GM23338 (cell line): Measurements from ENCODE around the gene CACTIN.

Experiments
- CREB1 ChIP-seq: fragments of 250-450 bp; sonication (Bioruptor Pico); IDR thresholded peaks from 2 replicates; pipeline ENCODE4 v1.5.0; 2020; ENCODE audit warnings: low read depth, mild to moderate bottlenecking, moderate library complexity
- EZH2 ChIP-seq: fragments of 200-600 bp; sonication (generic); IDR thresholded peaks from one replicate; pipeline ENCODE4 v1.8.0; 2017; ENCODE audit warnings: antibody characterized with exemption, mild to moderate bottlenecking, low read depth; ENCODE audit not compliant: unreplicated experiment
- EZH2phosphoT487 ChIP-seq: fragments of 200-600 bp; sonication (generic); IDR thresholded peaks from one replicate; pipeline ENCODE4 v1.8.1; 2018; ENCODE audit warnings: antibody characterized with exemption; ENCODE audit not compliant: unreplicated experiment
- JUNB ChIP-seq: IDR thresholded peaks from one replicate; pipeline ENCODE4 v1.6.1; 2016; ENCODE audit warnings: antibody characterized with exemption; ENCODE audit not compliant: unreplicated experiment
- NANOG ChIP-seq: IDR thresholded peaks from 2 replicates; pipeline ENCODE4 v1.6.1; 2016; ENCODE audit warnings: antibody characterized with exemption, borderline replicate concordance
- POLR2AphosphoS5 ChIP-seq: IDR thresholded peaks from 2 replicates; pipeline ENCODE4 v1.6.1; 2016; ENCODE audit warnings: antibody characterized with exemption, low read depth
- STAT1 ChIP-seq: IDR thresholded peaks from one replicate; pipeline ENCODE4 v1.6.1; 2016; ENCODE audit warnings: antibody characterized with exemption; ENCODE audit not compliant: unreplicated experiment
- ZNF114 ChIP-seq: fragments of 250-450 bp; sonication (Bioruptor Pico); IDR thresholded peaks from 2 replicates; pipeline ENCODE4 v1.5.0; 2020; ENCODE audit warnings: mild to moderate bottlenecking, moderate library complexity
- ZNF331 ChIP-seq: fragments of 250-450 bp; sonication (Bioruptor Pico); IDR thresholded peaks from 2 replicates; pipeline ENCODE4 v1.5.0; 2020; ENCODE audit warnings: low read depth, mild to moderate bottlenecking, moderate library complexity
- TF ChIP-seq, protein P1 (sequence below), 2 experiments: fragments of 200-600 bp in 1 of 2; sonication (generic) in 1 of 2; conservative IDR thresholded peaks; 2 replicates each; pipeline versions ENCODE4 v1.5.1 to v1.6.1; 2016 to 2017; ENCODE audit warnings: antibody characterized with exemption in 2 of 2, low read depth in 2 of 2, mild to moderate bottlenecking in 2 of 2, moderate library complexity in 1 of 2
- TF ChIP-seq, protein P2 (sequence below): IDR thresholded peaks from one replicate; pipeline ENCODE4 v1.6.1; 2018; ENCODE audit warnings: antibody characterized with exemption; ENCODE audit not compliant: unreplicated experiment
- TF ChIP-seq, protein P3 (sequence below): IDR thresholded peaks from 2 replicates; pipeline ENCODE4 v1.6.1; 2016; ENCODE audit warnings: antibody characterized with exemption

DNA sequence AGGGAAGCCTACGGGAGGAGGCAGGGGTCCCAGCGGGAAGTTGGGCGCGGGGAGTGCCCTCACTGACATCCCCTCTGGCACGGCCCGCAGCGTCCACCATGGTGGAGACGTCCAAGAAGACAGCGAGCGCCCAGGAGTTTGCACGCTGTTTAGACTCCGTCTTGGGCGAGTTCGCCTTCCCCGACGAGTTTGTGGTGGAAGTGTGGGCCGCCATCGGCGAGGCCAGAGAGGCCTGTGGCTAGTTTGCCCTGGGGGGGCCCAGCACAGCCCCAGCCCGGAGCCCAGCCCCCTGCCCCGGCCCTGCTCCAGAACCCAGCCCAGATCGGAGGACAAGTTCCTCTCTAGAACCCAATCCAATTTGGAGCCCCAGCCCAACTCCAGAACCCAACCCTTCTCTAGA, 36.6 kb downstream of the CACTIN start:
- TF ChIP-seq, protein P1, sequence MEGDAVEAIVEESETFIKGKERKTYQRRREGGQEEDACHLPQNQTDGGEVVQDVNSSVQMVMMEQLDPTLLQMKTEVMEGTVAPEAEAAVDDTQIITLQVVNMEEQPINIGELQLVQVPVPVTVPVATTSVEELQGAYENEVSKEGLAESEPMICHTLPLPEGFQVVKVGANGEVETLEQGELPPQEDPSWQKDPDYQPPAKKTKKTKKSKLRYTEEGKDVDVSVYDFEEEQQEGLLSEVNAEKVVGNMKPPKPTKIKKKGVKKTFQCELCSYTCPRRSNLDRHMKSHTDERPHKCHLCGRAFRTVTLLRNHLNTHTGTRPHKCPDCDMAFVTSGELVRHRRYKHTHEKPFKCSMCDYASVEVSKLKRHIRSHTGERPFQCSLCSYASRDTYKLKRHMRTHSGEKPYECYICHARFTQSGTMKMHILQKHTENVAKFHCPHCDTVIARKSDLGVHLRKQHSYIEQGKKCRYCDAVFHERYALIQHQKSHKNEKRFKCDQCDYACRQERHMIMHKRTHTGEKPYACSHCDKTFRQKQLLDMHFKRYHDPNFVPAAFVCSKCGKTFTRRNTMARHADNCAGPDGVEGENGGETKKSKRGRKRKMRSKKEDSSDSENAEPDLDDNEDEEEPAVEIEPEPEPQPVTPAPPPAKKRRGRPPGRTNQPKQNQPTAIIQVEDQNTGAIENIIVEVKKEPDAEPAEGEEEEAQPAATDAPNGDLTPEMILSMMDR (conservative IDR thresholded peaks at IDR 0.05; ENCODE audit: low read depth in 2 of 2), result no peak
- TF ChIP-seq EZH2 (no peak), JUNB (no peak), CREB1 (CRISPR knock-in tag) (no peak), POLR2AphosphoS5 (no peak), EZH2phosphoT487 (no peak), STAT1 (no peak), NANOG (no peak), ZNF331 (CRISPR knock-in tag) (no peak), ZNF114 (CRISPR knock-in tag) (no peak)
- TF ChIP-seq, protein P2, sequence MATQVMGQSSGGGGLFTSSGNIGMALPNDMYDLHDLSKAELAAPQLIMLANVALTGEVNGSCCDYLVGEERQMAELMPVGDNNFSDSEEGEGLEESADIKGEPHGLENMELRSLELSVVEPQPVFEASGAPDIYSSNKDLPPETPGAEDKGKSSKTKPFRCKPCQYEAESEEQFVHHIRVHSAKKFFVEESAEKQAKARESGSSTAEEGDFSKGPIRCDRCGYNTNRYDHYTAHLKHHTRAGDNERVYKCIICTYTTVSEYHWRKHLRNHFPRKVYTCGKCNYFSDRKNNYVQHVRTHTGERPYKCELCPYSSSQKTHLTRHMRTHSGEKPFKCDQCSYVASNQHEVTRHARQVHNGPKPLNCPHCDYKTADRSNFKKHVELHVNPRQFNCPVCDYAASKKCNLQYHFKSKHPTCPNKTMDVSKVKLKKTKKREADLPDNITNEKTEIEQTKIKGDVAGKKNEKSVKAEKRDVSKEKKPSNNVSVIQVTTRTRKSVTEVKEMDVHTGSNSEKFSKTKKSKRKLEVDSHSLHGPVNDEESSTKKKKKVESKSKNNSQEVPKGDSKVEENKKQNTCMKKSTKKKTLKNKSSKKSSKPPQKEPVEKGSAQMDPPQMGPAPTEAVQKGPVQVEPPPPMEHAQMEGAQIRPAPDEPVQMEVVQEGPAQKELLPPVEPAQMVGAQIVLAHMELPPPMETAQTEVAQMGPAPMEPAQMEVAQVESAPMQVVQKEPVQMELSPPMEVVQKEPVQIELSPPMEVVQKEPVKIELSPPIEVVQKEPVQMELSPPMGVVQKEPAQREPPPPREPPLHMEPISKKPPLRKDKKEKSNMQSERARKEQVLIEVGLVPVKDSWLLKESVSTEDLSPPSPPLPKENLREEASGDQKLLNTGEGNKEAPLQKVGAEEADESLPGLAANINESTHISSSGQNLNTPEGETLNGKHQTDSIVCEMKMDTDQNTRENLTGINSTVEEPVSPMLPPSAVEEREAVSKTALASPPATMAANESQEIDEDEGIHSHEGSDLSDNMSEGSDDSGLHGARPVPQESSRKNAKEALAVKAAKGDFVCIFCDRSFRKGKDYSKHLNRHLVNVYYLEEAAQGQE, result no peak
- TF ChIP-seq, protein P3, sequence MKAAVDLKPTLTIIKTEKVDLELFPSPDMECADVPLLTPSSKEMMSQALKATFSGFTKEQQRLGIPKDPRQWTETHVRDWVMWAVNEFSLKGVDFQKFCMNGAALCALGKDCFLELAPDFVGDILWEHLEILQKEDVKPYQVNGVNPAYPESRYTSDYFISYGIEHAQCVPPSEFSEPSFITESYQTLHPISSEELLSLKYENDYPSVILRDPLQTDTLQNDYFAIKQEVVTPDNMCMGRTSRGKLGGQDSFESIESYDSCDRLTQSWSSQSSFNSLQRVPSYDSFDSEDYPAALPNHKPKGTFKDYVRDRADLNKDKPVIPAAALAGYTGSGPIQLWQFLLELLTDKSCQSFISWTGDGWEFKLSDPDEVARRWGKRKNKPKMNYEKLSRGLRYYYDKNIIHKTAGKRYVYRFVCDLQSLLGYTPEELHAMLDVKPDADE, result no peak
